GM12892 (cell line): Measurements from ENCODE around the gene ABCG5.

Source experiments
- POLR2AphosphoS5 ChIP-seq: IDR thresholded peaks from 2 replicates; pipeline ENCODE4 v1.6.1; 2011; ENCODE audit warnings: low read depth, low read length, control low read depth
- TAF1 ChIP-seq: IDR thresholded peaks from 2 replicates; pipeline ENCODE4 v1.6.1; 2011; ENCODE audit warnings: low read depth, mild to moderate bottlenecking, control low read depth, low read length, borderline replicate concordance

DNA sequence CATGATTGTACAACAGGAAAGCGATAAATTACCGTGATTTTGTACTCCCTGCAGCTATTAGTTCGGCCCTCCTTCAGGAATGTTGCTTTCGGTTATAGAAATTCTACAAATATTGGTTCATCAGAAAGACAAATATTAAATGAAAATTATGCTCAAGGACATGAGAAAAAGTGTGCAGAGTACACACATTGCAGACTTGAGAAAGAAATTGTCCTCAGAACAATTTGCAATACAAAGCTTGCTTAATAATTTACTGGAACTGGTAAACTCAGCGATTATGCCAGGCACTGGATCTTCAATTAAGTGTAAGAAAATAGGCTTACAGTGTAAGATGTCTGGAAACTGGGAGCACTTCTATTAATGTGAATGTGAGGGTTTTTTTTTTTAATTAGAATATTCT lies 46.0 kb upstream of the ABCG5 start:
- TF ChIP-seq TAF1 (no peak), POLR2AphosphoS5 (no peak)
